MV-4-11 (cell line): Measurements from ENCODE around the gene RINT1.

ENCODE experiments used
- DNase-seq: peaks from one replicate; lab custom pipeline; 2025; lab: John Stamatoyannopoulos, UW

Gene RINT1

DNA sequence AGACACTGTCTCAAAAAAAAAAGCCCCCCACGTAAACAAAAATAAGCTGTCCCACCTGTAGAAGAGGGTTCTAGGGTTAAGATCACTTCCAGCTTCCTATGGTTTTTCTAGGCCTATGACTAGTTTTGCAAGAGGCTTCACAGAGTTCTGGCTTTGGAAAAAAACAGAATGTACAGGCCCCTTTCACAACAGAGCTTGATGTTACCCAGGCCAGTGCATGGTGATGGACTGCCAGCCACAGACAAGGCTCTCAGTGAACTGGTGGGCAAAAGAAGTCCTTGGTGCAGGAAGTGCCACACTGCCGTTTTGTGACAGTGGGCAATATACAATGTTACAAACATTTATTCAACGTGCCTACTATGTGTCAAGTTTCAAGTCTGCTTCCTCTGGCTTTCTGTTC lies 67.5 kb downstream of the RINT1 start:
- no peak for DNase-seq

DNA sequence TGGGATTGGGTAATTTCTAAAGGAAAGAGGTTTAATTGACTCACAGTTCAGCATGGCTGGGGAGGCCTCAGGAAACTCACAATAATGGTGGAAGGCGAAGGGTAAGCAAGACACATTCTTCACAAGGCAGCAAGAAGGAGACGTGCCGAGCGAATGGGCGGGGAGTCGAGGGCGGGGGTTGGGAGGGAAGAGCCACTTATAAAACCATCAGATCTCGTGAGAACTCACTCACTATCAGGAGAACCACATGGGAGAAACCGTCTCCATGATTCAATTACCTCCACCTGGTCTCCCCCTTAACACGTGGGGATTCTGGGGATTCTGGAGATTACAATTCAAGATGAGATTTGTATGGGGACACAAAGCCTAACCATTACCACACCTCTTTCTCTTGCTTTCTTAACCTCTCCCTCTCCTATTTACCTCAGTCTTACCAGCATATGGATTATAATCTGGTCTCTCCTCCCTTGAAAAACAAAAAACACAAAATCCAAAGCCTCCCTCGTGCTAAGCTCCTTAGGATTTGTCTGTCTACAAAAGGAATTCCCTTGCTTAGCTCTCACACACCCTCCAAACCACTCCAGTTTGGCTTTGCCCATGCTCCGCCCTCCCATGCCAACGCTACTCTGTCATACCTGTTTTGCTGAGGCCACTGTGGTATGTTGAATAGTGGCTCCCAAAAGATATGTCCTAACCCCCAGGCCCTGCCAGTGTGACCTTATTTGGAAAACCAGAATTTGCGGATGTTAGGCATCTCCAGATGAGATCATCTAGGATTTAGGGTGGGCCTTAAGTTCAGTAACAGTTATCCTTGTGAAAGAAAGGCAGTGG lies 68.9 kb downstream of the RINT1 start:
- DNase-seq = no peak

DNA sequence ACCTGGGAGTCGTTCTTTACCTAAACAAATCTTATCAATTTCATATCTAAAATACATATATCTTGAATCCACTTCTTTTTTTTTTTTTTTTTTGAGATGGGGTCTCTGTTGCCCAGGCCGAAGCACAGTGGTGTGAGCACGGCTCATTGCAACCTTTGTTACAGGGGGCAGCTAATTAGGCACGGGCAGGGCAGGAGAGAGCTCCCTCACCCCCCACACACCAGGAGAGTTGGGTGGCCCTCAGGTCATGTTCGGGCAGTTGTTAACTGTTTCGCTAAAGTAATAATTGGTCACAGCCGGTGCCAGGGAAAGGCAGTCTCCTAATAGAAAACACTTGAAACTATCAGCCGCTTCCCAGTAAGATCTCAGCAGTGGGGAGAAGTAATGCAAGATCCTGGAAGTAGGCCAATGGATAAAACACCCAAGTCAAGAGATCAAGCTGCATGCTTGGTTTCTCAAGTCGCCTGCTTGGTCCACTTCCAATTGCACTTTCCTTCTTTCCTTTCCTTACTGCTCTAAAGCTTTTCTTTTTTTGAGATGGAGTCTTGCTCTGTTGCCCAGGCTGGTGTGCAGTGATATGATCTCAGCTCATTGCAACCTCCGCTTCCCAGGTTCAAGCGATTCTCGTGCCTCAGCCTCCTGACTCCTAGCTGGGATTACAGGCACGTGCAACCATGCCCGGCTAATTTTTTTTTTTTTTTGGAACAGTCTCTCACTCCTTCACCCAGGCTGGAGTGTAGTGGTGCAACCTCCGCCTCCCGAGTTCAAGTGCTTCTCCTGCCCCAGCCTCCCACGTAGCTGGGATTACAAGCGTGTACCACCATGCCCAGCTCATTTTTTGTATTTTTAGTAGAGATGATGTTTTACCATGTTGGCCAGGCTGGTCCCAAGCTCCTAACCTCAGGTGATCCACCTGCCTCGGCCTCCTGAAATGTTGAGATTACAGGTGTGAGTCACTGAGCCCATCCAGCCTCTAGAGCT lies 70.6 kb downstream of the RINT1 start:
- DNase-seq = no peak

DNA sequence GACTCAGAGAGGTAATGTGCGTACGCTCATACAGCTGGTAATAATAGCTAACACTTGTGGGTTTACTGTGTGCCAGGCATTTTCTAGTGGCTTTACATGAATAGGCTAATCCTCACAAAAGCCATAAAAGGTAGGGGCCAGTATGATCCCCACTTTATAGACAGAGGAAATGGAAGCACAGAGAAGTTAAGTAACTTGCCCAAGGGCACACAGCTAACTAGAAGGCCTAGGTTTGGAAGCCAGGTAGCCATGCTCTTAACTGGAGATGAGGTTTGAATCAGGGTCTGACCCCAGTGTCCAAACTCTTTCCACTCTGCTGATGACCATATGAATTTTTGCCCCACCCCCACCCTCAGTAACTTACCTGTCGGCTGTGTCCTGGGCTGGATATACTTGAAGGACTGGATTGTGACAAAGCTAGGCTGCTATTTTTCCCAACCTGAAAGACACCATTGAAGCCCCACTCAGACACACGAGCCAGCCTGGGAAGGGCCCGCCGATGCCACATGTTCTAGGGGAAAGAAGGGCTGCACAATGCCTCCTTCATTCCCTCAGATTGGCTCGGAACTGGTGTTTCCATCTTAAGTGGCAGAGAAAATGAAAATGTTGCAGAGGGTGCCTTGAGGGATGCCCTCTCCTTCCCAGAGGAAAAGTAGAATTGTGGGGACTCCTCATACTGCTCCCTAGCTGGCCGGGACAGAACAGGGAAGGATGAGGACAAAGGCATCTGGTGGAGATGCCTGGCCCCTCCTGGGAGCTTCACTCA lies 78.3 kb downstream of the RINT1 start:
- no peak for DNase-seq

DNA sequence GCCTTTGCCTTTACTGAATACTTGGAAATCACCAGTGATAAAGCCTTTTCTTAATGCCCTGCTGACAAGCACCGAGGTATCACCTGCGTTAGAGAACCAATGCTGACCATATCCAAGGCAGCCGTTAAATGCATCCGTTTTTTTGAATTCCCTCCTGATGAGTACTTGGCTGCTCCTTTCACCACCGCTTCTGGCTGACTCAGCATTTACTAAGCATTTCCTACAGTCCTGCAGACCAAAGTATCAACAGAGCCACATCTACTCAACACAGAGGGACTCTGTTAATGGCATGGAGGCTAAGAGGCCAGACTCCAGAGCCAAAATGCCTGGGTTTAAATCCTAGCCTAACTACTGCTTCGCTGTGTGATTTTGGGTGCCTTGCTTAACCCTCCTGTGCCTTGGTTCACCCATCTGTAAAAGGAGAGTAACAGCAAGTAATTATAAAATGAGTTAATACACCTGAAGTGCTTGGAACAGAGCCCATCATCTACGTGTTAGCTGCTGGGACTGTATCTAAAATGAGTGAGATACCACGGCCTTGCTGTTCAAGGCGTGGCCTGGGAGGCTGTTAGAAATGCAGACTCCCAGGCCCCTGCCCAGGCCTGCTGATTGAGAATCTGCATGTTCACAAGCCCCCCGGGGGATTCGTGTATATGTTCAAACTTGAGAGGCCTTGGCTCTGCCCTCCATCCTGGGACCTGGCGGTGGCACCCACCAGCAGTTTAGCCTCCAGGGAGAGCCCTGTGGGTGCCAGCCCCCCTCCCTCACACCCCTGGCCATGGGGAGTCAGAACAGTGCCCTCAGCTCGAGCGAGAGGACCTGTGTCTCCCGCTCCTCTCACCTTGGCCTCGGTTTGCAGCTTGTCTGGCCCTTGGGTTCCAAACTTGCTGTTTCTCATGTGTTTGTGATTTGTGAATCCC lies 80.1 kb downstream of the RINT1 start:
- no peak for DNase-seq

DNA sequence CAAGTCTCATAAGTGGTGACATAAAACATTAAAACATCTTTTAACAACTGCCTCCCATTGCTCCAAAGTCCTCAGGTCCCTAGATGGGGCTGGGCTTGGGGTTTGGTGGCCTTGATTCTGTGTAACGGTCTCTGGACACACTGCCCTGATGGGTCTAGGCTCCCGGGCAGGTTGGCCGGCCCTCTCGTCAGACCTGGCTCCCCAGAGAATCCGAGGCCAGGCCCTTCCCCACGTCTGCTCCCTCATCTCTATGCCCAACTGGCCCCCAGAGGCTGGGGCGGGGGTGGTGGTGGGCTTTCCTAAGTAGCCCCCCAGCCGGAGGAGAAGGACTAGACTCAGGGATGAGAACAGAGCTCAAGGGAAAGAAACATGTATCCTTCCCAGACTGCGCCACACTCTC lies 80.8 kb downstream of the RINT1 start:
- no peak for DNase-seq

DNA sequence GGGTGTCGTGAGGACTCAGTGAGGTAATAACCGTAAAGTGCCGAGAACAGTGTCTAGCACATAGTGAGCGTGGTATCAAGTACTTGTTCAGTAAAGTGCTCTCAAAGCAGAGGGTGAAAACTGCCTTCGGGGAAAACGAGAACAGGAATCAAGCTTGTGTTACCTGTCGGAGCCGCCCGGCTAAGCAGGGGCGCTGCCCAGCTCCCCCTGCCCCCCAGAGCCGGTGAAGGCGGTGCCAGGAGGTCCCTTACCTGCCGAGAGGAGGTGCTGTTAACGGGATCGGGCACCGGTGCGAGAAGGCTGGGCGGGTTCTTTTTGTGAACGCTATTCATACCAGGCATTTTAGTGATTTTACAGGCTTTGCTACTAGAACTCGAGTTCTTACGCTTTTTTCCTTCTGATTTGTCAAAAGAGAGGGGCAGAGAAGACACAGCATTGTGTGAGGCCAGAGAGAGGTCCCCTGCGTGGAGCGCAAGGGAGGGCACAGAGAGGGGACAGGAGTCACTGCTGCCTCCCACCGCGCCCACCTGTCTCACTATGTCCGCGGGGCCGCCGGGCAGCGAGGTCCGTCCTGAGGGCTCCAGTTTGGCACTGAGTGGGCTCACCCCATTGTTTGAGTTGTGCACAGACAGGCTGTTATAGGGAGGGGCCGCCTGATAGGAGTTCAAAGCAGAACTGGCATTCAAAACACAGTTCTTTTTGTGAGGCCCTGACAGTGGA lies 81.8 kb downstream of the RINT1 start:
- no peak for DNase-seq

DNA sequence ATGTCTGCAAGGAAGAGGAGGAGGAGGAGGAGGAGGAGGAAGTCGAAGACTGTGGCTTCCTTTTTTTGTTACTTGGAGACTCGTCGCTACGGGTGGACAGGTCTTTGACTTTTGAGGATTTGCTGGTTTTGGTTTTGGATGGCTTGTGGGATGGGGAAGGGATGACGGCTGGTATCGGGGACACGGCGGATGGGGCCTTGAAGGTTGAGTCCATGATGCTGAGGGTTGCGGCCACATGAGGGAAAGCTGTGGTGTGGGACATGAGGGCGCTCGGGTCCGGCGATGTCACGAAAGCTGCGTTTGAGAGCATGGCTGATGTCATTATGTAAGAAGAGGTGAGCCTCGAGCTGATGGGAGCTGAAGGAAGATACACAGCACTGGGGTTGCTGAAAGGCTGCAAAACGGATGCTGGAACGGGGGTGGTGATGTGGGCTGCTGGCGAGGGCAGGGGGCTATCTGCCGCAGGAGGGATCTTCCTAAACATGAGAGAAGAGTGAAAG lies 82.4 kb downstream of the RINT1 start:
- DNase-seq = no peak
